ENCODE measurements around the gene STRN4.
"Not testable (repeated sequence)": the region's sequence is repeated elsewhere in the genome, so short reads cannot be mapped to it uniquely, and the experiment has no call there.

The STRN4 gene

DNA sequence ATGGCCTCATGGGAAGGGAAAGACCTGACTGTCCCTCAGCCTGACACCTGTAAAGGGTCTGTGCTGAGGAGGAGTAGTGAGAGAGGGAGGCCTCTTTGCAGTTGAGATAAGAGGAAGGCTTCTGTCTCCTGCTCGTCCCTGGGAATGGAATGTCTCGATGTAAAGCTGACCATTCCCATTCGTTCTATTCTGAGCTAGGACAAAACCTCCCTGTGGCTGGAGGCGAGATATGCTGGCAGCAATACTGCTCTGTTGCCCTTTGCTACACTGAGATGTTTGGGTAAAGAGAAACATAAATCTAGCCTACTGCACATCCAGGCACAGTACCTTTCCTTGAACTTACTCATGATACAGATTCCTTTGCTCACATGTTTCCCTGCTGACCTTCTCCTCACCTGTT is 22.5 kb upstream of the STRN4 start:
- not testable (repeated sequence) for H3K27me3 ChIP-seq (ENCODE audit: control insufficient read depth, insufficient read depth, low read length); H3K36me3 ChIP-seq (ENCODE audit: control insufficient read depth, insufficient read depth, low read length); H3K9me3 ChIP-seq (ENCODE audit: control insufficient read depth, insufficient read depth, low read length); H3K4me3 ChIP-seq (ENCODE audit: low read depth, low read length); H3K27ac ChIP-seq (ENCODE audit: low read depth, low read length); H3K9ac ChIP-seq (ENCODE audit: low read depth, low read length); H3K4me1 ChIP-seq (ENCODE audit: control insufficient read depth, insufficient read depth, low read length)

DNA sequence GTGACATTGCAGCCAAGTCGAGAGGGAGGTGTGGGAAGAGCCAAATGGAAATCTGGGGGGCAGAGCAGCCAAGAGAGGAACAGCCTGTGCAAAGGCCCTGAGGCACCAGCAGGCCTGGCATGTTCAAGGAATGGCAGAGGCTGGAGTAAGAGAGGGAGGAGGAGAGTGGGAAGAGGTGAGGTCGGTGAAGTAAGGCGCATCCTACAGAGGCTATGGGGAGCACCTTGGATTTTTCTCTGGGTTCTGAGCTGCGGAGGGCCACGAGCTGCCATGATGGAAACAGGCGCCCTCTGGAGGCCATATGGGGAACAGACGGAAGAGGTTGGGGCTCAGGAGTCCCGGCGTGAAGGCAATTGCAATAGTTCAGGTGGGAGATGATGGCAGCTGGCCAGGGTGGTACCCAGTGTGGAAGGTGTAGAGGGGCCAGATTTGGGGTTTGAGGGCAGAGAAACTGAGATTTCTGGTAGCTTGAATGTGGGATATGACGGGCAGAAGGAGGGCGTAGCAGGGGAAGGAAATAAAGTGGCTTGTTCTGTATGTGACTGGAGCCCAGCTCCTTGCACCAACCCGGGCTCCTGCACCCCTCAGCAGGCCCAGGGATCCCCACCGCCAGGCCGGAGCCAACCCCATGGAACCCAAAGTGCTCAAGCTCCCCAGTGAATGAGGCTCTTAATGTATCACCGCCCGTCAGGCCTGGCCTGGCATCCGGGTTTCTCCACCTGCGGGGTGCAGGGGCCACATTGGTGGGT is 20.5 kb upstream of the STRN4 start:
- no peaks in the 10 kb centered on the region for H3K9me3 ChIP-seq (ENCODE audit: control insufficient read depth, insufficient read depth, low read length)
- H3K4me1 ChIP-seq (ENCODE audit: control insufficient read depth, insufficient read depth, low read length): no peaks in the 10 kb centered on the region
- H3K27me3 ChIP-seq (ENCODE audit: control insufficient read depth, insufficient read depth, low read length): no peaks in the 10 kb centered on the region
- H3K9ac ChIP-seq (ENCODE audit: low read depth, low read length): no peak overlapping the region
- H3K4me3 ChIP-seq (ENCODE audit: low read depth, low read length): no peak overlapping the region
- no peak overlapping the region for H3K27ac ChIP-seq (ENCODE audit: low read depth, low read length)
- H3K36me3 ChIP-seq (ENCODE audit: control insufficient read depth, insufficient read depth, low read length): no peaks in the 10 kb centered on the region

GRCh38 chr19:46764817-46765291 is 18.6 kb upstream of the STRN4 start:
- Histone ChIP-seq H3K9me3 (ENCODE audit: control insufficient read depth, insufficient read depth, low read length) (no peaks in the 10 kb centered on the region), H3K27ac (ENCODE audit: low read depth, low read length) (no peak overlapping the region), H3K27me3 (ENCODE audit: control insufficient read depth, insufficient read depth, low read length) (no peaks in the 10 kb centered on the region), H3K9ac (ENCODE audit: low read depth, low read length) (no peak overlapping the region), H3K4me1 (ENCODE audit: control insufficient read depth, insufficient read depth, low read length) (0 out of 2 replicates have a peak, but pooled peaks cover 2% of the 10 kb centered on the region), H3K4me3 (ENCODE audit: low read depth, low read length) (no peak overlapping the region), H3K36me3 (ENCODE audit: control insufficient read depth, insufficient read depth, low read length) (no peaks in the 10 kb centered on the region)

GRCh38 chr19:46762245-46762890 is 16.1 kb upstream of the STRN4 start:
- 0 out of 2 replicates have a peak, but pooled peaks cover 4% of the 10 kb centered on the region for H3K4me1 ChIP-seq (ENCODE audit: control insufficient read depth, insufficient read depth, low read length)

GRCh38 chr19:46761418-46761831 is 15.2 kb upstream of the STRN4 start:
- H3K9me3 ChIP-seq (ENCODE audit: control insufficient read depth, insufficient read depth, low read length): no peaks in the 10 kb centered on the region
- H3K4me1 ChIP-seq (ENCODE audit: control insufficient read depth, insufficient read depth, low read length): 0 out of 2 replicates have a peak, but pooled peaks cover 4% of the 10 kb centered on the region
- H3K36me3 ChIP-seq (ENCODE audit: control insufficient read depth, insufficient read depth, low read length): peaks cover 9% of the 10 kb centered on the region
- H3K27ac ChIP-seq (ENCODE audit: low read depth, low read length): no peak overlapping the region
- H3K4me3 ChIP-seq (ENCODE audit: low read depth, low read length): no peak overlapping the region
- H3K27me3 ChIP-seq (ENCODE audit: control insufficient read depth, insufficient read depth, low read length): no peaks in the 10 kb centered on the region
- H3K9ac ChIP-seq (ENCODE audit: low read depth, low read length): no peak overlapping the region

More at GRCh38 chr19:46762245-46762890, 16.1 kb upstream of the STRN4 start:
- Histone ChIP-seq H3K36me3 (ENCODE audit: control insufficient read depth, insufficient read depth, low read length) (peaks cover 6% of the 10 kb centered on the region; the same call in 1 of the 2 replicates), H3K4me3 (ENCODE audit: low read depth, low read length) (no peak overlapping the region), H3K27me3 (ENCODE audit: control insufficient read depth, insufficient read depth, low read length) (no peaks in the 10 kb centered on the region), H3K9ac (ENCODE audit: low read depth, low read length) (no peak overlapping the region), H3K27ac (ENCODE audit: low read depth, low read length) (no peak overlapping the region), H3K9me3 (ENCODE audit: control insufficient read depth, insufficient read depth, low read length) (no peaks in the 10 kb centered on the region)

DNA sequence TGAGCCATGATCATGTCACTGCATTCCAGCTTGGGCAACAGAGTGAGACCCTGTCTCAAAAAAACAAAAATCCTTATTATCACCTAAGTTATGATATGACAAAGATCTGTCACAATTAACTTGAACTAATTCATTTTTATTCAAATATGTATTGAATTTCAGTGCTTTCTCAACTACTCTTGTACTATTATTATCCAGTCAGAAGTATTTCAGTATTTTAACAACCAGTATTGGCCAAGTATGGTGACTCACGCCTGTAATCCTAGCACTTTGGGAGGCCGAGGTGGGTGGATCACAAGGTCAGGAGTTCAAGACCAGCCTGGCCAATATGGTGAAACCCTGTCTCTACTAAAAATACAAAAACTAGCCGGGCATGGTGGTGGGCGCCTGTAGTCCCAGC is 14.6 kb upstream of the STRN4 start:
- H3K27ac ChIP-seq (ENCODE audit: low read depth, low read length); H3K4me3 ChIP-seq (ENCODE audit: low read depth, low read length); H3K4me1 ChIP-seq (ENCODE audit: control insufficient read depth, insufficient read depth, low read length); H3K9ac ChIP-seq (ENCODE audit: low read depth, low read length); H3K9me3 ChIP-seq (ENCODE audit: control insufficient read depth, insufficient read depth, low read length); H3K27me3 ChIP-seq (ENCODE audit: control insufficient read depth, insufficient read depth, low read length): not testable (repeated sequence)
- peaks cover 12% of the 10 kb centered on the region for H3K36me3 ChIP-seq (ENCODE audit: control insufficient read depth, insufficient read depth, low read length)

GRCh38 chr19:46760363-46760762 is 14.1 kb upstream of the STRN4 start:
- Histone ChIP-seq H3K9ac (ENCODE audit: low read depth, low read length) (no peak overlapping the region), H3K4me3 (ENCODE audit: low read depth, low read length) (no peak overlapping the region), H3K36me3 (ENCODE audit: control insufficient read depth, insufficient read depth, low read length) (peaks cover 14% of the 10 kb centered on the region), H3K9me3 (ENCODE audit: control insufficient read depth, insufficient read depth, low read length) (no peaks in the 10 kb centered on the region), H3K4me1 (ENCODE audit: control insufficient read depth, insufficient read depth, low read length) (0 out of 2 replicates have a peak, but pooled peaks cover 4% of the 10 kb centered on the region), H3K27ac (ENCODE audit: low read depth, low read length) (no peak overlapping the region), H3K27me3 (ENCODE audit: control insufficient read depth, insufficient read depth, low read length) (no peaks in the 10 kb centered on the region)

- no peak overlapping the region for H3K9ac ChIP-seq (ENCODE audit: low read depth, low read length)
- H3K9me3 ChIP-seq (ENCODE audit: control insufficient read depth, insufficient read depth, low read length): no peaks in the 10 kb centered on the region
- H3K4me3 ChIP-seq (ENCODE audit: low read depth, low read length): no peak overlapping the region
- peaks cover 17% of the 10 kb centered on the region for H3K36me3 ChIP-seq (ENCODE audit: control insufficient read depth, insufficient read depth, low read length)
- 0 out of 2 replicates have a peak, but pooled peaks cover 4% of the 10 kb centered on the region for H3K4me1 ChIP-seq (ENCODE audit: control insufficient read depth, insufficient read depth, low read length)
- H3K27ac ChIP-seq (ENCODE audit: low read depth, low read length): no peak overlapping the region
- H3K27me3 ChIP-seq (ENCODE audit: control insufficient read depth, insufficient read depth, low read length): no peaks in the 10 kb centered on the region
Measured at GRCh38 chr19:46759817-46760333, 13.6 kb upstream of the STRN4 start.

DNA sequence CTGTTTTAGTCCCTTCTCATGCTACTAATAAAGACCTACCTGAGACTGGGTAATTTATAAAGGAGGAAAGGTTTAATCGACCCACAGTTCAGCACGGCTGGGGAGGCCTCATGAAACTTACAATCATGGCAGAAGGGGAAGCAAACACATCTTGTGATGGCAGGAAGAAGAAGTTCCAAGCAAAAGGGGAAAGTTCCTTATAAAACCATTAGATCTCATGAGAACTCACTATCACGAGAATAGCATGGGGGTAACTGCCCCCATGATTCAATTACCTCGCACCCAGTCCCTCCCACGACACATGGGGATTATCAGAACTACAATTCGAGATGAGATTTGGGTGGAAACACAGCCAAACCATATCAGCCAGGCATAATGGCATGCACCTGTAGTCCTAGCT is 13.0 kb upstream of the STRN4 start:
- Histone ChIP-seq H3K9ac (ENCODE audit: low read depth, low read length) (no peak overlapping the region), H3K27me3 (ENCODE audit: control insufficient read depth, insufficient read depth, low read length) (no peaks in the 10 kb centered on the region), H3K36me3 (ENCODE audit: control insufficient read depth, insufficient read depth, low read length) (peaks cover 17% of the 10 kb centered on the region), H3K27ac (ENCODE audit: low read depth, low read length) (no peak overlapping the region), H3K4me3 (ENCODE audit: low read depth, low read length) (no peak overlapping the region), H3K4me1 (ENCODE audit: control insufficient read depth, insufficient read depth, low read length) (0 out of 2 replicates have a peak, but pooled peaks cover 4% of the 10 kb centered on the region), H3K9me3 (ENCODE audit: control insufficient read depth, insufficient read depth, low read length) (no peaks in the 10 kb centered on the region)

- Histone ChIP-seq H3K4me1 (ENCODE audit: control insufficient read depth, insufficient read depth, low read length) (0 out of 2 replicates have a peak, but pooled peaks cover 4% of the 10 kb centered on the region), H3K9me3 (ENCODE audit: control insufficient read depth, insufficient read depth, low read length) (no peaks in the 10 kb centered on the region), H3K9ac (ENCODE audit: low read depth, low read length) (no peak overlapping the region), H3K36me3 (ENCODE audit: control insufficient read depth, insufficient read depth, low read length) (peaks cover 26% of the 10 kb centered on the region), H3K27me3 (ENCODE audit: control insufficient read depth, insufficient read depth, low read length) (no peaks in the 10 kb centered on the region), H3K27ac (ENCODE audit: low read depth, low read length) (no peak overlapping the region), H3K4me3 (ENCODE audit: low read depth, low read length) (no peak overlapping the region)
Measured at GRCh38 chr19:46756544-46756888, 10.3 kb upstream of the STRN4 start.
